NCI-H510A treated with DMSO at 0.1 percent for 48 hours (cell line): ENCODE measurements around the gene MR1.

Source experiments
- DNase-seq: peaks from one replicate; lab custom pipeline; 2025; lab: John Stamatoyannopoulos, UW

Gene MR1

DNA sequence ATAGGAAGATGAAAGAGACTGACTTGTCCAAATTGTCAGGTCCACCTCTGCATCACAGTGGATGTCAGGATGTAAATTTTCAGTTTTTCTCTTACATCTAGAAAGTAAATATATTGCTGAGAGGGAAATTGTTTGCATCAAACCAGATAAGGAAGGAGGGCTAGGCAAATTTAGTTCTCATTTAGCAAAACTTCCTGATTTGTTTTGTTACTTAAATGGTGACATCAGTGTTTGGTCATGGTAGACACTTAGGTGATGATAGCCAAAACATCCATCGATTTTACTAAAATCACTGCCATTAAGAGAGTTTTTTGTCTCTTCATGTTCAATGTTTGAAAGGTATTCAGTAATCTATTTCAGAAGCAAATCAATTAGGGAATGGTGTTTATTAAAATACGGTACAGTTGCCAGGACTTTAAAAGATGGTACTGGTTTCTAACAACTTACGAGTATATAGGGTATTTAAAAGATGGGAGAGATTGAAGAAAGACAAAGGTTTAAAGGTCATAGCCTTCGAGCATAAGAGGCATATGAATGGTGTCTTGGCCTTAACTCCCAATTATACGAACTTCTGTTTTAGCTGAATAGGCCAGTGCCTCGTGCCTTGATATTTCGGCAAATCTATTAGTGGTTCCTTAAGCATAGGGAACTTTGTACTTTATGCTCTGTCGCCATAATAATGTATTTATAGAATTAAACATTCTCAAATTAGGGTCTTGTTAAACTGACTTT lies 57.7 kb downstream of the MR1 start:
- no peak for DNase-seq

- DNase-seq: no peak
Measured at GRCh38 chr1:181092056-181092455, 58.3 kb downstream of the MR1 start.

DNA sequence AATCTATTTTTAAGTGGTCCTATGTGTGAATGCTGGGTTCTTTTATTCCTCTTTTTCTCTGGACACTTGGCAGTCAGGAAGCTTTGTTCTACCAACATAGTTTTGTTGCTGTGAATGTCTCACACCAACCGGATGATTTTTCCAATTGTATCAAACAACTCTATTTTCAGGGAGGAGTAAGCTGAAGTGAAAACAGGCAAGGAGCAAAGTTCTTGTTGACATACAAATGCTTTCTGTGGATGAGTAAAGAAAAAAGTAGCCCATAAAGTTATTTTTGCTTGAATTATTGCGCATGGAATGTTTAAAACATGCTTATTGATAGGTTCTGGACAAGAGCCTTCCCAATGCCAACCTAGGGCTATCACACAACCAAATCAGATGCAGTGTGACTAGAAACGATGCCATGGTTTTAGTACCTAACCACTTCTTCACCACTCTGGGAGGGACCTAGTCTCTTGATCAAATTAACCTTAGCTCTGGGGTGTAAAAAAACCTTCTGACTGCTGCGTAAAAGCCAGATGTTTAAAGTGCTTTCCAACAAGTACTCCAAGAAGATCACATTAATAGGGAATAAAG lies 59.2 kb downstream of the MR1 start:
- DNase-seq: no peak

DNA sequence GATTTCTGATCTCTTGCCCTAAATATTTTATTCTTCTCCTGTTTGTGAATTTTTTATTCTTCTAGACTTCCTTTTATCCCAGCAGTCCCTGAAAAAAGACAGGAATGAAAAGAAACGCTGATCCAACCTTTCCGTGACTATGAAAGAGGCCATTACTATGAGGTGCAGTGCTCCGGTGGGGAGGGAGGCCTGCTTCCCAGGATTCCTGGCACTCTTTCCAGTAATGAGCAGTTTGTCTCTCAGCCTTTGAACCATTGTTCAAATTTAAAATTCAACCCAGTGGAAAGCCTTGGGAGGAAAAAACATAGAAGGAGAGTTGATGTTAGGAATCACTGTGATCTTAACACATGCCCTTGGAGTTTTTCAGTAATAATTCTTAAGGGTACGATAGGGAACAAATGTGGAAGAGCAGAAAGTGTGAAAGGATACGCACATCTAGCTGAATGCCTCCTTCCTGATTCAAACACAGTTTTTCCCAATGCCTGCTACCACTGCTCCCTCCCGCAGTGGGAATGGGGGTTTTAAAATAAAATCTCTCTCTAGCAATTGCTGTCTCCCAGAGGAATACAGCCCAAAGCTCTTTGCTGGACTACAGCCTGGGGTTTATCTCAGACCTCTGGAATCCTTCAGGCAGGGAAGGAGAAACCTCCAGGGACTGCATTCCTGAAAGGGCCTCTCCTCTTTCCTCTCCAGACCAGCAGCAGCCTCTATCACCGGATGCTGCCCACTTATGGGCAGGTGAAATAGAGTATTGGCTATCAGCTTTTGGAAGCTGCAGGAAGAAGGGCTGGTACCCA lies 60.8 kb downstream of the MR1 start:
- no peak for DNase-seq

GRCh38 chr1:181095260-181095659 lies 61.5 kb downstream of the MR1 start:
- DNase-seq: no peak

DNA sequence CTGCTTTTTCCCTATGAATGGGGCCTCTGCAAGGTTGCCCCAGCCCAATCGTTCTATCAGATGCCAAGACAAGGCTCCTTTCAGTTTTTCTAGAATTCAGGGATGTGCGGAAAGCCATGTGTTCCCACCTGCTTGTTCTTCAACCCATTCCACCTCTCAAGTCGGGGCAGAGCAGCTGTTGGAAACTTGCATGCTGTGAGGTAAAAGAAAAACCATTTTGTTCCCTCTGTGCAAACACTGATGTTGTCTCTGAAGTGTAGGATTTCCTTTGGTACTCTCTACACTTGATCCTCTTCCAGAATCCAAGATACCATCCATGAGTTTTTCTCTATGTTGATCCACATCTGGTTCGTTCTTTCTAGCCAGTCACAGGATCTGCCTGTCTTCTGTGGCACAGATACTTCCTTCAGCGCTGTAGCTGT lies 62.0 kb downstream of the MR1 start:
- DNase-seq: peak; percentile 43

GRCh38 chr1:181097242-181097641 lies 63.5 kb downstream of the MR1 start:
- DNase-seq: no peak

GRCh38 chr1:181099152-181100014 lies 65.6 kb downstream of the MR1 start:
- peak; percentile 32 for DNase-seq

DNA sequence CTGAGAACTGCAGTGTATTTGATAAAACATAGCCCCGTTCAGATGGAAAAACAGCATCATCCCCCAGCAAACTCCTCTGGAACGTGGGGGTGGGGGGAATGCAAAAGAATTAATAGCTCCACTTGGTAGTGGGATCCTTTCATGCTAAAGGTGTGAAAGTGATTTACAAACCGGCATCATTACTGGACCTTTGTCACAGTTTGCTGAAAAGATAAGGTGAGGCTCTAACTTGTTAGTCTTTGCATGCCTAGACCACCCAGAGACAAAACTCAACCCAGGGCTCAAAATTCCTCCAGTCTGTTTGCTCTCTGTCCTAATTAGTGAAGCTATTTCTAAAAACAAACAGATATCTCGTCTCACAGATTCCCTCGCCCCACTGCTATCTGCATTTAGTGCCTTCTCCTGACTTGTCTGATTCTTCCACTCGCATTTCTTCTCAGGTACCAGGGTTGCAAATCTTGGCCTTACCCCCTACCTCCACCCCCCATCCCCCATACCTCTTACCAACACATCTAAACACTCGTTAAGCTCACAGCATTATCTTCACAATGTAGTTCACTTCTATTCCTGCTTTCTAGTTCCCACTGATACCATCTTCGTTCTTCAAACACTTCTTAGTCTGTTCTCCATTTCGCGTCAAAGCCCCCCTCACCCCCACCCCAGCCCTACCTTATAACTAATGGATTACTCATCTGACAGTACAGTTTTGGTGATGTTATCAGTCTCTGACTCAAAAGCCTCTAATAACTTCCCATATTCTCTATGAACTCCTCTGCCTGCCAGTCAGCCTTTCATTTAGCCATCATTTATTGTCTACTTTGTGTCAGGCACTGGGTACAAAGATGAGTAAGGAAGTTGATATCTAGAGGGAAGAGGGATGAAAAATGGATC lies 66.5 kb downstream of the MR1 start:
- no peak for DNase-seq

GRCh38 chr1:181100934-181101333 lies 67.2 kb downstream of the MR1 start:
- no peak for DNase-seq

GRCh38 chr1:181101581-181102226 lies 67.9 kb downstream of the MR1 start:
- peak; percentile 85 for DNase-seq

DNA sequence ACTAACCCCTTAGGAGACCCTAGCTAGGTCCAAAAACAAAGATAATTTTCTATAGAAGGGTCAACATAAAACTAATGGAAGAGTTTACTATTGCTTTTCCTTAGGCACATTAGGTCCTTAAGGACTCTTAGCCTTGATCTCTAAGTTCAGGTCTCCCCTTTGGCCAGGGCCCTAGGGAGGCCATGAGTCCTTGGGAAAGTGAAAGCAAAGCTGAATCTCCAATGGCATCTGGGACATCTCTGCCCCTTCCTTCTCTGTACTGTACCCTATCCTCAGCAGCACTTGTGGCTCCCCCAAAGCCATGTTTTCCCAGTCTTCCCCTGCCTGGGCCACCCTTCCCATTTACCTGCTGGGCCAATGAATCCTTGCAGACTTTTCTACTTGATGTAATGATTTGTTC lies 69.1 kb downstream of the MR1 start:
- no peak for DNase-seq

GRCh38 chr1:181103399-181103798 lies 69.6 kb downstream of the MR1 start:
- no peak for DNase-seq

- DNase-seq: no peak
Measured at GRCh38 chr1:181104042-181104789, 70.4 kb downstream of the MR1 start.

DNA sequence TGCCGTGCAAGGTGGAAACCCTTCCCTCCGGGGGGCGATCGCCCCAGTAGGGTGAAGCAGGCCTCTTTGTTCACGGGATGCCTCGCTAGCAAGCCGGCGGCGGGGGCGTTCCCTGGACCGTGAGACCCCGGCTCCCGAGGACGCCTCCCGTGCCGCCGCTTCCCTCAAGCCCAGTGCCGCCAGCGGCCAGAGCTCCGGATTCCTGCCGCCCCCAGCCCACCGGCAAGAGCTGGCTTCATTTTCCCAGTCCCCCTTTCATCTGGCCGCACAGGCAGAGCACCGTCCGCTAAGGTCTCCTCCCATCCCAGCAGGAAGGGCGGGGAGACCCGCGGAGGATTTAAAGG lies 71.0 kb downstream of the MR1 start:
- DNase-seq: peak; percentile 61

DNA sequence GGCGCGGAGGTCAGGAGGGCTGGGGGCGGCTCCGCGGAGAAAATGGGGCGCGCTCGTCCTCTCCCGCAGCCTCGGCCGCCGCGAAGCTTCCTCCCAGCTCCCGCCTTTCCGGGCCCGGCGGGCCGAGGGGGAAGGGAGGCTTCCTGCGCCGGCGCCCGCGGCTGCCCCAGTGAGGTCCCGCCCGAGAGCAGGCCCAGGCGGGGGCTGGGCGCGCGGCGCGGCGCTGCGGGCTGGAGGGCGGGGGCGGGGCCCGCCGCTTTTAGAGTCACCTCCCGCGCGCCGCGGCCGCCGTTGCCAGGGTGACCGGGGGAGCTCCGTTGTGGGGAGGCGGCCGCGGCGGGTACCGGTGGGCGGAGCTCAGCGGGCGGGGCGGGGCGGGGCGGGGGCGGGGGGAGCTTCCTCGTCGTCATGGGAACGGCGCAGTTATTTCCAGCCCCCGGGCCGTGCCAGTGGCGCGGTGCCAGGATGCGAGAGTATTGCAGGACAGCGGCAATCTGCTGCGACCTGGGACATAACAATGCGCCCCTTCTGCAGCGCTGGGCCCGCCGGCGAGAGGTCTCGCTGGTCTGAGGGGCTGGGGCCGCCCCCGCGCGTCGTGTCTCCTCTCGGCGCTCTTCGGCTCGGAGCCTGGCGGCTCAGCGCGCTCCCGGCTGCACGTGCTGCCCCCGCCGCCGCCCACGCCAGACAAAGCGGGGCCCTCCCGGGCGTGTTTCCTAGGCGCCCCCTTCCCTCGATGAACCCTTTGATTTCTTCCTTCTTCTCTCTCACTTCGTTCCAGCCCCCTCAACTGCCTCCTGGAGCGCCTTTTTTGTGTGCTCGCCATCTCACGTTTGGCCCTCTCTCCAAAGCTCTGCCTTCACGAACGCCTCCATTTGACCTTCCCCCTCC lies 71.6 kb downstream of the MR1 start:
- DNase-seq: peak; percentile 82

GRCh38 chr1:181106022-181106312 lies 72.2 kb downstream of the MR1 start:
- DNase-seq: no peak

DNA sequence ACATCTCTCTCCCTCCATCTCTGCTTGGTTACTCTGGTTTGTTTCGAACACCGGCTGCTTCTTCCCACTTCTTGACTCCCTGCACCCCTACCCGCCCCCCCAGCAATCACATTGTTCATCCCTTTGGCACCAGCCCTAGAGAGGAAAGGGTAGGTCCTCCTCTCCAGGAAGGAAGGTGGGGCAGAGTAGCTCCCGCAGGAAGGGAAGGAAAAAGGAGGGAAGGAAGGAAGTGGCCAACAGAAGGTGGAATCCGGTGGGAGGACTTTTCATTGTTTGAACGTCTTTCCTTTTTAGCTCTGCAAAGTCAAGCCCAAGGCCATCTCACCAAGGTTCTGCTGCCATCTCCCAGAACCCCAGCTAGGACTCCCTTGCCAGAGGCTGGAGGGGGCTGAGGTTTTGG lies 72.7 kb downstream of the MR1 start:
- DNase-seq: no peak

DNA sequence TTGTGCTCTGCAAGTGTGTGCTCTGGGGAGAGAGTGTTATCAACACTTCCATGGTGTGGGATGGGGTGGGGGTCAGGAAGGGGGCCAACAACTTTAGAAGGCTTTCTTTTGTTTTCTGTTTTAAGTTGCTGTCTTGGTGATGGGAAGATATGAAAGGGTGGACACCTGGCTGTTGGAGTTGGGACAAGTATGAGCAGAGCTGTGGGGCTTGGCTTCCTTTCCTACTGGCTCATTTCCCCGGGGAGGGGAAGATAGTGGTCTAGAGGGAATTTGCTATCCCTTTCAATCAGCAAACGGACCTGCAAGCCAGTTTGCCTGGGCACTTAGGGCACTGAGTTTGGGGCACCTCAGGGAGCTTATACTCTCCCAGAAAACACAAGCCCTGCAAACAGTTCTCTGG lies 73.9 kb downstream of the MR1 start:
- DNase-seq: no peak
